ENCODE results near the gene LCE7A. TPM values are rescaled to one million over a fixed set of nuclear protein-coding genes. Genes with fewer than 3 reads are reported as not detected.

Gene LCE7A
- total RNA-seq, 6 experiments from 2014 or later: not detected

DNA sequence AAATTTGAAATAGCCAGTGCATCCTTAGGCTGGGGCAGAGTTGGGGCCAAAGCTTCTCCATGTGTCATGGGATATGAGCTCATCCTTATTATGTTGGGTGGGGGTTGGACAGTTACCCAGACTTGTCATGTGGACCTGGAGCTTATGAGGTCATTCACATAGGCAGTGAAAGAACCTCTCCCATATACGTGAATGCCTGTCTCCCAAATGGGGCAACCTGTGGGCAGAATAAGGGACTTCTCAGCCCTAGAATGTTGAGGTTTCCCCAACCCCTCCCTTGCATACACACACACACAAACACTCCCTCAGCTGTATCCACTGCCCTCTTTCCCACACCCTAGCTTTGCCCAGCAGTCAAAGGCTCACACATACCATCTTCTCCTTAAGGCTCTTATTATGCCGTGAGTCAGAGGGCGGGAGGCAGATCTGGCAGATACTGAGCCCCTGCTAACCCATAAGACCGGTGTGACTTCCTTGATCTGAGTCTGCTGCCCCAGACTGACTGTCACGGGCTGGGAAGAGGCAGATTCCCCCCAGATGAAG lies 46.3 kb downstream of the LCE7A start:
- peak overlapping the region; percentile 87 for H3K27ac Mint-ChIP-seq
- peak overlapping the region; percentile 36; the same call in 1 of the 2 replicates for H3K4me3 Mint-ChIP-seq
- H3K9me3 Mint-ChIP-seq: peaks cover 17% of the 10 kb centered on the region
- TF ChIP-seq, protein P1, sequence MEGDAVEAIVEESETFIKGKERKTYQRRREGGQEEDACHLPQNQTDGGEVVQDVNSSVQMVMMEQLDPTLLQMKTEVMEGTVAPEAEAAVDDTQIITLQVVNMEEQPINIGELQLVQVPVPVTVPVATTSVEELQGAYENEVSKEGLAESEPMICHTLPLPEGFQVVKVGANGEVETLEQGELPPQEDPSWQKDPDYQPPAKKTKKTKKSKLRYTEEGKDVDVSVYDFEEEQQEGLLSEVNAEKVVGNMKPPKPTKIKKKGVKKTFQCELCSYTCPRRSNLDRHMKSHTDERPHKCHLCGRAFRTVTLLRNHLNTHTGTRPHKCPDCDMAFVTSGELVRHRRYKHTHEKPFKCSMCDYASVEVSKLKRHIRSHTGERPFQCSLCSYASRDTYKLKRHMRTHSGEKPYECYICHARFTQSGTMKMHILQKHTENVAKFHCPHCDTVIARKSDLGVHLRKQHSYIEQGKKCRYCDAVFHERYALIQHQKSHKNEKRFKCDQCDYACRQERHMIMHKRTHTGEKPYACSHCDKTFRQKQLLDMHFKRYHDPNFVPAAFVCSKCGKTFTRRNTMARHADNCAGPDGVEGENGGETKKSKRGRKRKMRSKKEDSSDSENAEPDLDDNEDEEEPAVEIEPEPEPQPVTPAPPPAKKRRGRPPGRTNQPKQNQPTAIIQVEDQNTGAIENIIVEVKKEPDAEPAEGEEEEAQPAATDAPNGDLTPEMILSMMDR (IDR thresholded peaks at IDR 0.05): no peak
- H3K4me1 Mint-ChIP-seq (ENCODE audit: low read depth): peaks cover 37% of the 10 kb centered on the region; the same call in 1 of the 2 replicates
- peaks cover 7% of the 10 kb centered on the region; the same call in 1 of the 2 replicates for H3K36me3 Mint-ChIP-seq (ENCODE audit: low read depth)
- peak; percentile 86 for DNase-seq
- H3K27me3 Mint-ChIP-seq (ENCODE audit: insufficient read depth): peaks cover 6% of the 10 kb centered on the region

DNA sequence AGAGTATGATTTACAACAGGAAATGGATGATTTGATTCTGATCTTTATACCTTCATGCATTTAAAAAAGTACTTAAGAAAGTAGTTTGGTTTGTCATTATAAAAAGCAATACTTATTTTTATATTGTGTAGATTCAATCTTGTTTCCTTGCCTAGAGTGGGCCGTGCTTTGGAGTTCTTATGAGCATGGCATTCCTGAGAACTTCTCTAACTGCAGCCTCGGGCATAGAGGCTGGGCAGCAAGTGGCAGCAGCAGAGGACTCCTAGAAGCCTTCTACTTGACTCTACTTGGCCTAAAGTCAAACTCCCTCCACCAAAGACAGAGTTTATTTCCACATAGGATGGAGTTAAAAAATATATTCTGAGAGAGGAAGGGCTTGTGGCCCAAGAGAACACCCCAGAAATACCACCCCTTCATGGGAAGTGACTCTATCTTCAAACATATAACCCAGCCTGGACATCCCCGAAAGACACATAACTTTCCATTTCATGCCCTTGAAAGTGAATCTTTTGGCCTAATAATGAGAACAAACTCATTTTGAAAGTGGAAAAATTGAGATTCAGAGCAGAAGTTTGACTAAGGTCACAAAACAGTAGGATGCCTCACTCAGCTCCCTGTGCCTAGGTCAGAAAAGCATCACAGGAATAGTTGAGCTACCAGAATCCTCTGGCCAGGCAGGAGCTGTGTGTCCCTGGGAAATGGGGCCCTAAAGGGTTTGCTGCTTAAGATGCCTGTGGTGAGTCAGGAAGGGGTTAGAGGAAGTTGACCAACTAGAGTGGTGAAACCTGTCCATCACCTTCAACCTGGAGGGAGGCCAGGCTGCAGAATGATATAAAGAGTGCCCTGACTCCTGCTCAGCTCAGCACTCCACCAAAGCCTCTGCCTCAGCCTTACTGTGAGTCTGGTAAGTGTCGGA lies 48.1 kb downstream of the LCE7A start, which contains the start of gene IVL:
IVL (plus strand) TSS at position 861 of the 916 bp plus-strand sequence. CDS start 1,252 bp downstream, outside the sequence.
- Mint-ChIP-seq H3K27me3 (ENCODE audit: insufficient read depth) (peaks cover 8% of the 10 kb centered on the region), H3K4me3 (no peak within 1 kb of the TSS; the same call in 1 of the 2 replicates), H3K27ac (peak within 1 kb of the TSS; percentile 25; the same call in 1 of the 2 replicates), H3K4me1 (ENCODE audit: low read depth) (peaks cover 37% of the 10 kb centered on the region; the same call in 1 of the 2 replicates), H3K9me3 (peaks cover 14% of the 10 kb centered on the region), H3K36me3 (ENCODE audit: low read depth) (peaks cover 7% of the 10 kb centered on the region; the same call in 1 of the 2 replicates)
- TF ChIP-seq, protein P1 (IDR thresholded peaks at IDR 0.05): no peak
- no peak for DNase-seq

DNA sequence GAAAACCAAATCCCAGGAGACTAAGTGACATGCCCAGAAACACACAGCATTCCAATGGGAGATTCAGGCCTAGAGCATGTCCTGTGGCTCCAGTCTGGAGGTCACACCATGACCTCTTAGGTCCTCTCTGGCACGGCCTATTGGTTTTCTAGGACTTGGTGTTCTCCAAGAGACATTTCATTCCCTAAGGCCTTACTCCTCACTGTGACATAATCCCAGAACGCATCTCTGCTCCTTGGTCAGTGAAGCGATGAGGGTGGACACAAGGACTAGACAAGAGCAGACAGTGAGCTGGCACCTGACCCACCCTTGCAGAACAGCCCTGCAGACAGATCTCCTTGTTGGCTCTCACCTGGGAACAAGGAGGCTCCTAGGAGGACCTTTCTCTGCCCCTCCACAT lies 49.4 kb downstream of the LCE7A start:
- Mint-ChIP-seq H3K27me3 (ENCODE audit: insufficient read depth) (peaks cover 8% of the 10 kb centered on the region), H3K36me3 (ENCODE audit: low read depth) (peaks cover 7% of the 10 kb centered on the region; the same call in 1 of the 2 replicates), H3K4me3 (no peak overlapping the region), H3K27ac (no peak overlapping the region), H3K9me3 (peaks cover 14% of the 10 kb centered on the region), H3K4me1 (ENCODE audit: low read depth) (peaks cover 37% of the 10 kb centered on the region; the same call in 1 of the 2 replicates)
- TF ChIP-seq, protein P1 (IDR thresholded peaks at IDR 0.05): no peak
- no peak for DNase-seq

Other genes starting within 250 kb of the LCE7A start
- gene LCE3B, start 246.2 kb upstream of the LCE7A start, total RNA-seq (2021; fragmentation: NEBNext Ultra II Directional; extraction: Animal tissue kit (Norgen Biotek cat#: 25700)): not detected
- not detected for gene LCE3A, start 236.9 kb upstream of the LCE7A start, total RNA-seq (2021; fragmentation: NEBNext Ultra II Directional; extraction: Animal tissue kit (Norgen Biotek cat#: 25700))
- gene LCE2D, start 196.6 kb upstream of the LCE7A start, total RNA-seq (2021; fragmentation: NEBNext Ultra II Directional; extraction: Animal tissue kit (Norgen Biotek cat#: 25700)): not detected
- not detected for gene LCE2C, start 184.7 kb upstream of the LCE7A start, total RNA-seq (2021; fragmentation: NEBNext Ultra II Directional; extraction: Animal tissue kit (Norgen Biotek cat#: 25700))
- not detected for gene LCE2B, start 173.9 kb upstream of the LCE7A start, total RNA-seq (2021; fragmentation: NEBNext Ultra II Directional; extraction: Animal tissue kit (Norgen Biotek cat#: 25700))
- gene LCE2A, start 161.7 kb upstream of the LCE7A start, total RNA-seq (2021; fragmentation: NEBNext Ultra II Directional; extraction: Animal tissue kit (Norgen Biotek cat#: 25700)): 10 to 100 TPM in 2 of 6 experiments, 1 to 10 TPM in 4; 2.1 to 21.0 (median 3.2) TPM
- under 1 TPM in 1 of 6 experiments, not detected in 5; 0.31 TPM for gene LCE4A, start 151.8 kb upstream of the LCE7A start, total RNA-seq (2021; fragmentation: NEBNext Ultra II Directional; extraction: Animal tissue kit (Norgen Biotek cat#: 25700))
- not detected for gene KPRP, start 102.0 kb upstream of the LCE7A start, total RNA-seq (2021; fragmentation: NEBNext Ultra II Directional; extraction: Animal tissue kit (Norgen Biotek cat#: 25700))
- gene LCE1F, start 84.9 kb upstream of the LCE7A start, total RNA-seq (2021; fragmentation: NEBNext Ultra II Directional; extraction: Animal tissue kit (Norgen Biotek cat#: 25700)): not detected
- not detected for gene LCE1E, start 73.7 kb upstream of the LCE7A start, total RNA-seq (2021; fragmentation: NEBNext Ultra II Directional; extraction: Animal tissue kit (Norgen Biotek cat#: 25700))
- not detected for gene LCE1D, start 63.3 kb upstream of the LCE7A start, total RNA-seq (2021; fragmentation: NEBNext Ultra II Directional; extraction: Animal tissue kit (Norgen Biotek cat#: 25700))
- not detected for gene LCE1C, start 53.3 kb upstream of the LCE7A start, total RNA-seq (2021; fragmentation: NEBNext Ultra II Directional; extraction: Animal tissue kit (Norgen Biotek cat#: 25700))
- gene LCE1B, start 48.0 kb upstream of the LCE7A start, total RNA-seq (2021; fragmentation: NEBNext Ultra II Directional; extraction: Animal tissue kit (Norgen Biotek cat#: 25700)): not detected
- gene LCE1A, start 32.5 kb upstream of the LCE7A start, total RNA-seq (2021; fragmentation: NEBNext Ultra II Directional; extraction: Animal tissue kit (Norgen Biotek cat#: 25700)): not detected
- gene LCE6A, start 17.1 kb upstream of the LCE7A start, total RNA-seq (2021; fragmentation: NEBNext Ultra II Directional; extraction: Animal tissue kit (Norgen Biotek cat#: 25700)): not detected
- not detected for gene SMCP, start 18.3 kb downstream of the LCE7A start, total RNA-seq (2021; fragmentation: NEBNext Ultra II Directional; extraction: Animal tissue kit (Norgen Biotek cat#: 25700))
- gene IVL, start 48.5 kb downstream of the LCE7A start, total RNA-seq (2021; fragmentation: NEBNext Ultra II Directional; extraction: Animal tissue kit (Norgen Biotek cat#: 25700)): not detected
- not detected for gene SPRR5, start 87.2 kb downstream of the LCE7A start, total RNA-seq (2021; fragmentation: NEBNext Ultra II Directional; extraction: Animal tissue kit (Norgen Biotek cat#: 25700))
- not detected for gene SPRR4, start 110.7 kb downstream of the LCE7A start, total RNA-seq (2021; fragmentation: NEBNext Ultra II Directional; extraction: Animal tissue kit (Norgen Biotek cat#: 25700))
- not detected for gene SPRR1A, start 124.1 kb downstream of the LCE7A start, total RNA-seq (2021; fragmentation: NEBNext Ultra II Directional; extraction: Animal tissue kit (Norgen Biotek cat#: 25700))
- not detected for gene SPRR3, start 141.8 kb downstream of the LCE7A start, total RNA-seq (2021; fragmentation: NEBNext Ultra II Directional; extraction: Animal tissue kit (Norgen Biotek cat#: 25700))
- gene SPRR1B, start 171.2 kb downstream of the LCE7A start, total RNA-seq (2021; fragmentation: NEBNext Ultra II Directional; extraction: Animal tissue kit (Norgen Biotek cat#: 25700)): not detected
- gene SPRR2D, start 181.1 kb downstream of the LCE7A start, total RNA-seq (2021; fragmentation: NEBNext Ultra II Directional; extraction: Animal tissue kit (Norgen Biotek cat#: 25700)): not detected
- gene SPRR2A, start 197.5 kb downstream of the LCE7A start, total RNA-seq (2021; fragmentation: NEBNext Ultra II Directional; extraction: Animal tissue kit (Norgen Biotek cat#: 25700)): not detected
- gene SPRR2B, start 211.6 kb downstream of the LCE7A start, total RNA-seq (2021; fragmentation: NEBNext Ultra II Directional; extraction: Animal tissue kit (Norgen Biotek cat#: 25700)): not detected
- gene SPRR2E, start 234.5 kb downstream of the LCE7A start, total RNA-seq (2021; fragmentation: NEBNext Ultra II Directional; extraction: Animal tissue kit (Norgen Biotek cat#: 25700)): not detected